Tibial nerve (tissue), 4 donors: ENCODE results near the gene CRKL. TPM values are rescaled to one million over a fixed set of nuclear protein-coding genes. Genes with fewer than 3 reads are reported as not detected.

ENCODE experiments used
- DNase-seq, 2 donors: peaks; one replicate each; pipeline ENCODE4 v3.0.0-alpha.2; 2019; ENCODE audit warnings: low spot score in 2 of 2
- H3K27ac ChIP-seq, 4 donors: fragments of 200-600 bp; sonication (generic) in 3 of 4; one replicate each; pipeline ENCODE4 v1.5.1; 2017 to 2019; ENCODE audit warnings: mild to moderate bottlenecking in 1 of 4
- H3K27me3 ChIP-seq, 2 donors: fragments of 200-600 bp; sonication (generic) in 1 of 2; one replicate each; pipeline versions ENCODE4 v1.5.1 to v1.6.0; 2017 to 2019
- H3K36me3 ChIP-seq, 3 donors: fragments of 200-600 bp; sonication (generic); one replicate each; pipeline ENCODE4 v1.5.1; 2018 to 2019
- H3K4me1 ChIP-seq, 4 donors: fragments of 200-600 bp; sonication (generic) in 3 of 4; one replicate each; pipeline ENCODE4 v1.5.1; 2017 to 2019
- H3K4me3 ChIP-seq, 4 donors: fragments of 200-600 bp; sonication (generic) in 3 of 4; one replicate each; pipeline ENCODE4 v1.5.1; 2017 to 2019; ENCODE audit warnings: mild to moderate bottlenecking in 1 of 4, moderate library complexity in 1 of 4
- H3K9me3 ChIP-seq, 4 donors: fragments of 200-600 bp; sonication (generic) in 3 of 4; one replicate each; pipeline ENCODE4 v1.5.1; 2017 to 2019
- EP300 ChIP-seq, 2 donors: sonication (generic); formaldehyde crosslinking; IDR thresholded peaks; one replicate each; pipeline ENCODE4 v1.6.1; 2017; ENCODE audit warnings: antibody characterized with exemption in 2 of 2, mild to moderate bottlenecking in 1 of 2
- POLR2A ChIP-seq, 2 donors: fragments of 450-650 bp; IDR thresholded peaks; one replicate each; pipeline ENCODE4 v1.6.1; 2017; ENCODE audit warnings: antibody characterized with exemption in 2 of 2, mild to moderate bottlenecking in 2 of 2, moderate library complexity in 2 of 2
- WGBS, 2 donors: methylation state at CpG; one replicate each; pipeline ENCODE4 v1.1.5; 2018; 5-methylcytosine and 5-hydroxymethylcytosine counted together
- total RNA-seq, 4 donors: library from RNA; depleted of rRNA; stranded (reverse); fragments of >200 nt; gene quantifications; one replicate each; pipeline ENCODE4 v1.1.0, GENCODE V29; 2016
- TF ChIP-seq, protein P1 (sequence below), 5 experiments: fragments of 200-600 bp in 3 of 5; fragments of 450-650 bp in 2 of 5; sonication (generic) in 3 of 5; IDR thresholded peaks; one replicate each; pipeline ENCODE4 v1.5.1; 2016 to 2019; ENCODE audit warnings: antibody characterized with exemption in 5 of 5, mild to moderate bottlenecking in 3 of 5, moderate library complexity in 2 of 5

CRKL gene
- total RNA-seq, 4 donors from 2014 or later, result 44.7 to 59.0 (median 51.5) TPM

DNA sequence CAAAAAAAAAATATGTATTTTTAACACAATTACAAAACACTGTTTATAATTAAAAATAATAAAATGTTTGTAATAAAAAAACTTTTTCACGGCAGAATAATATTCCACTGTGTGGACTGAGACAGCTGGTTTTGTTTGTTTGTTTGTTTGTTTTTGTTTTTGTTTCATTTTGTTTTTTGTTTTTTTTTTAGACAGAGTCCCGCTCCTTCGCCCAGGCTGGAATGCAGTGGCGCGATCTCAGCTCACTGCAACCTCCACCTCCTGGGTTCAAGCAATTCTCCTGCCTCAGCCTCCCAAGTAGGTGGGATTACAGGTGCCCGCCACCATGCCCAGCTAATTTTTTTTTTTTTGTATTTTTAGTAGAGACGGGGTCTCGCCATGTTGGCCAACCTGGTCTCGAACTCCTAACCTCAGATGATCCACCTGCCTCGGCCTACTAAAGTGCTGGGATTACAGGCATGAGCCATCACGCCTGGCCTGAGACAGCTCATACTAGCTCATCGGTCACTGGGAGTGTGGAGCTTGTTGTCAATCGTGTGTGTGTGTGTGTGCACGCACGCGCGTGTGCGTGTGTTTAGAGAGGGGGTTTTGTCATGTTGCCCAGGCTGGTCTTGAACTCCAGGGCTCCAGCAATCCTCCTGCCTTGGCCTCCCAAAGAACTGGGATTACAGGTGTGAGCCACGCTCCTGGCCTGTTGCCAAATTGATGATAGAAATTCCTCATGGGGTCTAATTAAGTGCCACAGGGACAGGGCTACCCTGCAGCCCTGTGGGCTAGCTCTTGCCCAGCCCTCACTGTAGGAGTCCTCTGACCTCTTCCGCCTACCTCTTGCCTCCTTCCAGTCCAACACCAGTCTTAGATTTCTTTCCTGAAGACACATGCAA, 42.6 kb downstream of the CRKL start:
- H3K4me1 ChIP-seq, result peaks cover 0 to 29% (median 21%) of the 10 kb centered on the region in 4 donors
- TF ChIP-seq, protein P1, sequence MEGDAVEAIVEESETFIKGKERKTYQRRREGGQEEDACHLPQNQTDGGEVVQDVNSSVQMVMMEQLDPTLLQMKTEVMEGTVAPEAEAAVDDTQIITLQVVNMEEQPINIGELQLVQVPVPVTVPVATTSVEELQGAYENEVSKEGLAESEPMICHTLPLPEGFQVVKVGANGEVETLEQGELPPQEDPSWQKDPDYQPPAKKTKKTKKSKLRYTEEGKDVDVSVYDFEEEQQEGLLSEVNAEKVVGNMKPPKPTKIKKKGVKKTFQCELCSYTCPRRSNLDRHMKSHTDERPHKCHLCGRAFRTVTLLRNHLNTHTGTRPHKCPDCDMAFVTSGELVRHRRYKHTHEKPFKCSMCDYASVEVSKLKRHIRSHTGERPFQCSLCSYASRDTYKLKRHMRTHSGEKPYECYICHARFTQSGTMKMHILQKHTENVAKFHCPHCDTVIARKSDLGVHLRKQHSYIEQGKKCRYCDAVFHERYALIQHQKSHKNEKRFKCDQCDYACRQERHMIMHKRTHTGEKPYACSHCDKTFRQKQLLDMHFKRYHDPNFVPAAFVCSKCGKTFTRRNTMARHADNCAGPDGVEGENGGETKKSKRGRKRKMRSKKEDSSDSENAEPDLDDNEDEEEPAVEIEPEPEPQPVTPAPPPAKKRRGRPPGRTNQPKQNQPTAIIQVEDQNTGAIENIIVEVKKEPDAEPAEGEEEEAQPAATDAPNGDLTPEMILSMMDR (IDR thresholded peaks at IDR 0.05), result no peak
- TF ChIP-seq EP300 (IDR thresholded peaks at IDR 0.05), result no peak
- TF ChIP-seq POLR2A (IDR thresholded peaks at IDR 0.05), result no peak
- no peak for DNase-seq
- H3K27me3 ChIP-seq, result peaks cover 0 to 15% of the 10 kb centered on the region in 2 donors
- no peaks in the 10 kb centered on the region for H3K9me3 ChIP-seq
- 95 to 97% methylated on average over 20 of the region's 20 CpGs for WGBS, 2 donors
- no peaks in the 10 kb centered on the region for H3K36me3 ChIP-seq
- no peak overlapping the region for H3K4me3 ChIP-seq
- H3K27ac ChIP-seq, result no peak overlapping the region

DNA sequence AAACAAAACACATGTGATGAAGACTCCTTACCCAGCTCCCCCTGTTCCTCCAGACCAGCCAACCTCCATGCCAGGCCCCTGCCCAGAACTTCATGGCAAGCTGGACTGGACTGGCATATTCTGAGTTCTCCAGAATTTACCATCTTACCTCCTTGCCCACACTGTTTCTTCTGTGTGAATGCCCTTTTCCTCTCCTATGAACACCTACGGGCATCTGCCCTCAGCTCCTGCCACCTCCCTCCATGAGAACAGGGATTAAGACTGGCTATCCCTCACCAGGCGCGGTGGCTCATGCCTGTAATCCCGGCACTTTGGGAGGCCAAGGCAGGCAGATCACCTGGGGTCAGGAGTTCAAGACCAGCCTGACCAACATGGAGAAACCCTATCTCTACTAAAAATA, 43.4 kb downstream of the CRKL start:
- H3K27me3 ChIP-seq, result peaks cover 0 to 20% of the 10 kb centered on the region in 2 donors

DNA sequence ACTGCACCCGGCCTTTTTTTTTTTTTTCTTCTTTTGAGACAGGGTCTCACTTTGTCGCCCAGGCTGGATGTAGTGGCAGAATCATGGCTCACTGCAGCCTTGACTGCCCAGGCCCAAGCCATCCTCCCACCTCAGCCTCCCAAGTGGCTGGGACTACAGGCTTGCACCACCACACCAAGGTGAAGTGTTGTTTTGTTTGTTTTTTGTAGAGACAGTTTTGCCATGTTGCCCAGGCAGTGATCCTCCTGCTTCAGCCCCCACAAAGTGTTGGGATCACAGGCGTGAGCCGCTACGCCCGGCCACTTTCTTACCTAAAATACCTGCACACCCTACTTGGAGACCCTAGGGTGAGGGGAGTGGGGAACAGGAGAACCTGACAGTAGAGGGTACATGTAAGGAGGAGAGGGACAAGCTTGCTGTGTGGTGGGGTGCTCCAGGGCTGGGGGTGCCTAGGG, 45.3 kb downstream of the CRKL start:
- 92 to 95% methylated on average over 6 of the region's 6 CpGs for WGBS, 2 donors
- Histone ChIP-seq H3K4me3 (no peak overlapping the region), H3K27me3 (peaks cover 0 to 23% of the 10 kb centered on the region in 2 donors), H3K27ac (no peak overlapping the region), H3K36me3 (no peaks in the 10 kb centered on the region), H3K9me3 (no peaks in the 10 kb centered on the region), H3K4me1 (peaks cover 0 to 24% (median 17%) of the 10 kb centered on the region in 4 donors)
- TF ChIP-seq EP300 (IDR thresholded peaks at IDR 0.05) (no peak), POLR2A (IDR thresholded peaks at IDR 0.05) (no peak)
- TF ChIP-seq, protein P1 (IDR thresholded peaks at IDR 0.05), result no peak
- DNase-seq, result no peak

More for the DNA sequence above, 43.4 kb downstream of the CRKL start:
- TF ChIP-seq, protein P1 (IDR thresholded peaks at IDR 0.05), result no peak
- no peak for TF ChIP-seq EP300 (IDR thresholded peaks at IDR 0.05)
- no peak for TF ChIP-seq POLR2A (IDR thresholded peaks at IDR 0.05)
- H3K4me1 ChIP-seq, result peaks cover 0 to 35% (median 26%) of the 10 kb centered on the region in 4 donors
- no peaks in the 10 kb centered on the region for H3K9me3 ChIP-seq
- H3K36me3 ChIP-seq, result no peaks in the 10 kb centered on the region
- 89 to 94% methylated on average over 4 of the region's 4 CpGs for WGBS, 2 donors
- H3K27ac ChIP-seq, result no peak overlapping the region
- H3K4me3 ChIP-seq, result no peak overlapping the region
- DNase-seq, result no peak

DNA sequence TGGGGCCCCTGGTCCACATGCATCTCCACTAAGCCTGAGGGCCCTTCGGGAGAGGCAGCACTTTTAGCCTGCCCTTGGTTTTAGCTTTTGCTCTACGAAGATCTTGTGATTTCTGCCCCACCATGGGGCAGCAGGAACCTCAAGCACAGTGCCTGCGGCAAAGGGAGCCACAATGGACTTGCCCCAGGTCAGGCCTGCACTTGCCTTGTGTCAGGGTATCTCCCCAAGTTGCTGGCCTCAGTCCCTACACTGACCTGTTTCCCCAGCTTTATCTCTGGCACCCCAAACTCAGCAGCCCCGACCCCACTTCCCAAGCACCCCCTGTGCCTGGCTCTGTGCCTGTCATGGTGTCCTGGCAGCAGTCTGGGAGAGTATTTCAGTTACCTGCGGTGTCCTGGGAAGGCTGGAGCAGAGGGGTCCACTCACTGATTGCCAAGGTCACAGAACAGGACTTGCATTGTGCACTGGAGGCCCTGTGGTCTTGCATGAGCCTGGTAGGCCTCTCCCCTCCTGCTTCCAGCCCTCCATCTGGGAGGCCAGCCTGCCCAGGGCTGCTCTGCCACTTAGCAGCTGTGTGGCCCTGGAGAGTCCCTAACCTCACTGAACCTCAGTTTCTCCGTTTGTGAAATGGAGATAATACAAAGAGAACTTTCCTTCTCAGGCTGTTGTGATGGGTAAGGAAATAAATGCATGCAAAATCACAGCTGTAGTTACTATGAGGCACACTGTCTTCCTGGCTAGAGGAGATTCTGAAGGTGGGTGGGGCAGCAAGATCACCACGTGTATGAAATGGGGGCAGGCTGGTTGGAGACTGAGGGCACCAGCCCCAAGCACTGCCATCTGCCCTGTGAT, 46.2 kb downstream of the CRKL start:
- Histone ChIP-seq H3K27me3 (peaks cover 0 to 23% of the 10 kb centered on the region in 2 donors), H3K4me3 (no peak overlapping the region), H3K9me3 (no peaks in the 10 kb centered on the region), H3K4me1 (peaks cover 0 to 19% (median 11%) of the 10 kb centered on the region in 4 donors), H3K27ac (no peak overlapping the region), H3K36me3 (no peaks in the 10 kb centered on the region)
- WGBS, 2 donors, result 72 to 83% methylated on average over 5 to 7 of the region's 7 CpGs
- DNase-seq, result no peak
- TF ChIP-seq POLR2A (IDR thresholded peaks at IDR 0.05), result no peak
- no peak for TF ChIP-seq EP300 (IDR thresholded peaks at IDR 0.05)
- TF ChIP-seq, protein P1 (IDR thresholded peaks at IDR 0.05), result no peak
